GM12892 (cell line): Measurements from ENCODE around the gene OR10A2.

Experiments used
- POLR2A ChIP-seq: IDR thresholded peaks from 2 replicates; pipeline ENCODE4 v1.6.1; 2011; ENCODE audit warnings: low read depth, low read length, control low read depth
- POLR2AphosphoS5 ChIP-seq: IDR thresholded peaks from 2 replicates; pipeline ENCODE4 v1.6.1; 2011; ENCODE audit warnings: low read depth, low read length, control low read depth
- TAF1 ChIP-seq: IDR thresholded peaks from 2 replicates; pipeline ENCODE4 v1.6.1; 2011; ENCODE audit warnings: low read depth, mild to moderate bottlenecking, control low read depth, low read length, borderline replicate concordance

DNA sequence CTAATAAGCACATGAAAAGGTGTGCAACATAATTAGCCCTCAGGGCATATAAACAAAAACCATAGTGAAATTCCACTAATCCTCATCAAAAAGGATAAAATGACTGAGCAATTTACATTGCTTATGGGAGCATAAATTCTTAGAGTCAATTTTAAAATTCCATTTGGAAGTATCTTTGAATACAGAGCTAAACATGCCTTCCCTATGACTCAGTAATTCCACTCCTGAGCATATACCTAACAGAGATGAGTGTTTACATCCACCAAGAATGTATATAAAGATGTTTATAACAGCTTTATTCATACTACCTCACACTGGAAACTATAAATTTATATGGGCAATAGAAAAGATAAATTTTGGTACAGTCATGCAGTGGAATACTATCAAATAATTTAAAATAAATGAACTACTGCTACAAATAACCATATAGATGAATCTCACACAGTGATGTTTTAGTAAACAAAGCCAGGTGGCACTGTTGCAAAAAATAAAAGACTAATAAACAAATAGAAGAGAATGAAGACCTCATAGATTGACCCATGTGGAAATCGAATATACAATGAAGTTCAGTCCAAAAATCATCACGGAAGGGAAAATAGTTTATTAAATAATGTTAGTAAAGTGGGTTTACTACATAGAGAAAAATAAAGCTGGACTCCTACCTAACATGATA lies 37.6 kb downstream of the OR10A2 start:
- no peak for TF ChIP-seq POLR2A
- no peak for TF ChIP-seq POLR2AphosphoS5
- no peak for TF ChIP-seq TAF1
